ENCODE data around the gene NUDT8.

- TF ChIP-seq YY1 (IDR thresholded peaks at IDR 0.05; ENCODE audit: low read depth): no peak
- no peak for TF ChIP-seq NFIC (IDR thresholded peaks at IDR 0.05)
- TF ChIP-seq TEAD4 (IDR thresholded peaks at IDR 0.05): no peak
- no peak for TF ChIP-seq RAD21 (IDR thresholded peaks at IDR 0.05; ENCODE audit: low read depth)
- TF ChIP-seq TAF1 (IDR thresholded peaks at IDR 0.05; ENCODE audit: low read depth): no peak
- no peak for TF ChIP-seq MAX (IDR thresholded peaks at IDR 0.05)
Measured at GRCh38 chr11:67585911-67586310, 43.8 kb downstream of the NUDT8 start.
